Measurements from ENCODE around the gene MYH11. TPM values are rescaled to one million over a fixed set of nuclear protein-coding genes. Genes with fewer than 3 reads are reported as not detected.
A peak's percentile ranks its signal among the peaks of the same experiment; 100 is the strongest.

MYH11 gene
- total and polyA plus RNA-seq, 2 of the 13 experiments (the other 11 are each of a cell fraction or from before 2014, with no cell fraction given): not detected

GRCh38 chr16:15765880-15766279, 90.9 kb downstream of the MYH11 start (continued):
- 0 out of 2 replicates have a peak, but pooled peaks have one; percentile 23 for TF ChIP-seq ARID5B (CRISPR knock-in tag; IDR thresholded peaks at IDR 0.05)
- TF ChIP-seq ATF4 (CRISPR knock-in tag; IDR thresholded peaks at IDR 0.05): no peak
- no peak for TF ChIP-seq ZNF614 (CRISPR knock-in tag; IDR thresholded peaks at IDR 0.05; ENCODE audit: borderline replicate concordance)
- TF ChIP-seq ZNF570 (CRISPR knock-in tag; IDR thresholded peaks at IDR 0.05; ENCODE audit: borderline replicate concordance): no peak
- TF ChIP-seq RFX3 (CRISPR knock-in tag; IDR thresholded peaks at IDR 0.05): no peak
- no peak for TF ChIP-seq ATF1 (CRISPR knock-in tag; IDR thresholded peaks at IDR 0.05)
- no peak for TF ChIP-seq FOXM1 (CRISPR knock-in tag; IDR thresholded peaks at IDR 0.05)
- TF ChIP-seq MEF2D (CRISPR knock-in tag; IDR thresholded peaks at IDR 0.05): no peak
- no peak for TF ChIP-seq ZSCAN5A (CRISPR knock-in tag; IDR thresholded peaks at IDR 0.05; ENCODE audit: borderline replicate concordance)
- TF ChIP-seq ZNF331 (CRISPR knock-in tag; IDR thresholded peaks at IDR 0.05): peak; percentile 45; the same call in 1 of the 2 replicates
- TF ChIP-seq MIER2 (CRISPR knock-in tag; IDR thresholded peaks at IDR 0.05): peak; percentile 85
- no peak for TF ChIP-seq HNF4G (IDR thresholded peaks at IDR 0.05; ENCODE audit: borderline replicate concordance, low read depth, low read length)
- TF ChIP-seq HNF4G (CRISPR knock-in tag; IDR thresholded peaks at IDR 0.05; ENCODE audit: borderline replicate concordance, low read depth): no peak
- 0 out of 2 replicates have a peak, but pooled peaks have one; percentile 24 for TF ChIP-seq THRA (CRISPR knock-in tag; IDR thresholded peaks at IDR 0.05; ENCODE audit: borderline replicate concordance)
- no peak for TF ChIP-seq ZNF207 (IDR thresholded peaks at IDR 0.05; ENCODE audit: borderline replicate concordance)
- TF ChIP-seq ZNF580 (CRISPR knock-in tag; IDR thresholded peaks at IDR 0.05; ENCODE audit: borderline replicate concordance, low read depth): no peak
- no peak for TF ChIP-seq ZBTB25 (CRISPR knock-in tag; IDR thresholded peaks at IDR 0.05)
- no peak for TF ChIP-seq NFE2L1 (CRISPR knock-in tag; IDR thresholded peaks at IDR 0.05; ENCODE audit: borderline replicate concordance)
- no peak for TF ChIP-seq GPN1 (CRISPR knock-in tag; IDR thresholded peaks at IDR 0.05; ENCODE audit: borderline replicate concordance)
- no peak for TF ChIP-seq PHF5A (CRISPR knock-in tag; IDR thresholded peaks at IDR 0.05; ENCODE audit: low read depth, unreplicated experiment)

Data from HepG2 (cell line).